GM10266 (cell line): ENCODE data around the gene CD109.
"Not testable (repeated sequence)": the region's sequence is repeated elsewhere in the genome, so short reads cannot be mapped to it uniquely, and the experiment has no call there.

ENCODE experiments used
- DNase-seq: peaks from one replicate; pipeline ENCODE4 v3.0.0; 2012; ENCODE audit errors: extremely low spot score
- TF ChIP-seq, protein P1 (sequence below): IDR thresholded peaks from 2 replicates; pipeline ENCODE4 v1.5.1; 2012; ENCODE audit warnings: mild to moderate bottlenecking, low read depth; ENCODE audit not compliant: control insufficient read depth, insufficient read depth; ENCODE audit errors: missing control alignments

The CD109 gene

DNA sequence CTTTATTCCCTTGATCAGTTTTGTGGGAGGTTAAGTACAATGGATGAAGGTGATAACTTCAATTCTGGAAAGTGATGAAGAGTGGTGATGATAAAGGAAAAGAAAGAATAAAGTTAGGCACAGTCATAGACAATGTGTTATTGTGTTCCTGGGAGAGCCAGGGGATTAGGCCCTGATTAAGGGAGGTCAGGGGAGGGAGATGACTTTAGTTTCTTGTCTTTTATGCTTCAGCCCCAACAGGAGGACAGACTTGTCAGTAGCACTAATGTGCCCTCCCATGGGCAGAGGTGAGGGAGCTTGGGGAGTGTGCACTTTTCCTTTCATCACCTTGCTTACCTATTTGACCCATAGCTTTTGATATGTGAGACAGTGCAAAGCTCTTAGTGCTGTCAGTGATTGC is 115.7 kb downstream of the CD109 start:
- DNase-seq, result no peak
- TF ChIP-seq, protein P1, sequence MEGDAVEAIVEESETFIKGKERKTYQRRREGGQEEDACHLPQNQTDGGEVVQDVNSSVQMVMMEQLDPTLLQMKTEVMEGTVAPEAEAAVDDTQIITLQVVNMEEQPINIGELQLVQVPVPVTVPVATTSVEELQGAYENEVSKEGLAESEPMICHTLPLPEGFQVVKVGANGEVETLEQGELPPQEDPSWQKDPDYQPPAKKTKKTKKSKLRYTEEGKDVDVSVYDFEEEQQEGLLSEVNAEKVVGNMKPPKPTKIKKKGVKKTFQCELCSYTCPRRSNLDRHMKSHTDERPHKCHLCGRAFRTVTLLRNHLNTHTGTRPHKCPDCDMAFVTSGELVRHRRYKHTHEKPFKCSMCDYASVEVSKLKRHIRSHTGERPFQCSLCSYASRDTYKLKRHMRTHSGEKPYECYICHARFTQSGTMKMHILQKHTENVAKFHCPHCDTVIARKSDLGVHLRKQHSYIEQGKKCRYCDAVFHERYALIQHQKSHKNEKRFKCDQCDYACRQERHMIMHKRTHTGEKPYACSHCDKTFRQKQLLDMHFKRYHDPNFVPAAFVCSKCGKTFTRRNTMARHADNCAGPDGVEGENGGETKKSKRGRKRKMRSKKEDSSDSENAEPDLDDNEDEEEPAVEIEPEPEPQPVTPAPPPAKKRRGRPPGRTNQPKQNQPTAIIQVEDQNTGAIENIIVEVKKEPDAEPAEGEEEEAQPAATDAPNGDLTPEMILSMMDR, result no peak

DNA sequence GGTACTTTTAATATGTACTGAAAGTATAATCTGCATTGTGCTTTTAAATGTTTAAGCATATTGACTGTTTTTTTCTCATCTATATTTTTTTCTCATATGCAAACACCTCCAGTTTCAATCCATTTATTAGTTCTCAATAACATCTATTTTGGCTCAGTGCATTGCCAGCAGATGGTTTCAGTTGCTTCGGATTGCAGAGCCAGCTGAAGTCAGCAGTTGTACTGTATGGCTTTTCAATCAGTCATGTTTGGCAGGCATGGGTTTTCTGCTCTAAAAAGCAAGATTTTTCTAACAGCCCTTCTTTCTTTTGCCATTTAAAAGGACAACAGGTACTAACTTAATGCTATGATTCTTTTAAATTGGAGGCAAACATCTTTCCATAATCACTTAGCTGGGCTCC is 121.2 kb downstream of the CD109 start:
- TF ChIP-seq, protein P1, result no peak
- DNase-seq, result no peak

DNA sequence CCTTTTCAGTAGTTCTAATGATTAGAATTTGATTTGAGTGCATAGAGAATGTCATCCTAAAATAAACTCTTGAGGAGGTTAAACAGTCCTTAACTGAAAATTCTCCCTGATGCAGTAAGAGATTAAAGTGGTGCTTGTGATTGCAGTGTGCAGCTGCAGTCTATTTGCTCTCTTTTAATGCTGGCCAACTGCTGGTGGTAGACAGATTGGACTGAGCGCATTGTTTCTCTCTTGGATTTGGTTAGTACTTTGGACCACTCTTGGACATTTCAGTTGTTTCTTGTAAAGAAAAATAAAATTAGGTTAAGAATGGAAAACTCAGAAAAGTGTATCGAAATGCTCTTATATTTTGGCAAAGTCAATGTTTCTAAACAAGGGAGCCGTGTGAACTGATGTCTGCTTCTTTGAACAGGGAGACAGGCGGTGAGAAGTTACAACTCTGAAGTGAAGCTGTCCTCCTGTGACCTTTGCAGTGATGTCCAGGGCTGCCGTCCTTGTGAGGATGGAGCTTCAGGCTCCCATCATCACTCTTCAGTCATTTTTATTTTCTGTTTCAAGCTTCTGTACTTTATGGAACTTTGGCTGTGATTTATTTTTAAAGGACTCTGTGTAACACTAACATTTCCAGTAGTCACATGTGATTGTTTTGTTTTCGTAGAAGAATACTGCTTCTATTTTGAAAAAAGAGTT is 127.2 kb downstream of the CD109 start:
- DNase-seq, result no peak
- TF ChIP-seq, protein P1, result no peak

DNA sequence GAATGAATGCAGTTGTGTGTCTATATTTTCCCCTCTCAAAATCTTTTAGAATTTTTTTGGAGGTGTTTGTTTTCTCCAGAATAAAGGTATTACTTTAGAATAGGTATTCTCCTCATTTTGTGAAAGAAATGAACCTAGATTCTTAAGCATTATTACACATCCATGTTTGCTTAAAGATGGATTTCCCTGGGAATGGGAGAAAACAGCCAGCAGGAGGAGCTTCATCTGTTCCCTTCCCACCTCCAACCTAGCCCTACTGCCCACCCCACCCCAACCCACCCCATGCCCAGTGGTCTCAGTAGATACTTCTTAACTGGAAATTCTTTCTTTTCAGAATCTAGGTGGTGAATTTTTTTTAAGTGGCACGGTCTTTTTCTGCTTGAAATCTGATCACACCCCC is 127.8 kb downstream of the CD109 start:
- TF ChIP-seq, protein P1, result no peak
- no peak for DNase-seq

DNA sequence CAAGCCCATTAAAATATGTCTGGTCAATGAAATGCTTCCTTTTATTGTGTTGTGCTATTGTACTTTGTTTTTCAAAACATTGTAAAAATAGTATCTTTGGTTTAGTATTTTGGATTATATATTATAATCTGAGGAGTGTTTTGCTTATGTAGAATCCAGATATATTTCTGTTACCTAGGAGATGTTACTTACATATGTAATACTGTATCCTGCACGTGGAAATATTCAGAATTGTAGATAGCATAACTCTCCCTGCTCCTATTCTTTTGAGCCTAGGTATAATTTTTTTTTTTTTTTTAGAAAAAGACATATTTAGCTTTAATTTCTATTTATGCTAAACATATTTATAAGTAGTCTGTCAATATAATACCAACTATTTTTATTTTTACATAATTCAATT is 130.6 kb downstream of the CD109 start:
- DNase-seq, result no peak
- TF ChIP-seq, protein P1, result no peak

DNA sequence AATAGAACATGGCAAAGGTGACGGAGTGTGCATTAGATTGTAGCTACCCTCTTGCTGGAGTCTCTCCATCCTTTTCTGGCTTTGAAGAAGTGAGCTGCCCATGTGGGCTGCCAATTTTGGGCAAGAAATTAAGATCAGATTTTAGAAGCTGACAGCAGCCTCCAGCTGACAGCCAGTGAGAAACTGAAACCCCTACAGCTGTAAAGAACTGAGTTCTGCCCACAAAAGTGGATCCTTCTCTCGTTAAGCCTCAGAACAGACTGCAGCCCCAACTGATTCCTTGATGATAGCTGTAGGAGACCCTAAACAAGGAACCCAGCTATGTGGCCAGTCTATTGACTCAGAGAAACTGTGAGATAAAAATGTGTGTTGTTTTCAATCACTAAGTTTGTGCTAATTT is 134.1 kb downstream of the CD109 start:
- TF ChIP-seq, protein P1, result no peak
- DNase-seq, result no peak

DNA sequence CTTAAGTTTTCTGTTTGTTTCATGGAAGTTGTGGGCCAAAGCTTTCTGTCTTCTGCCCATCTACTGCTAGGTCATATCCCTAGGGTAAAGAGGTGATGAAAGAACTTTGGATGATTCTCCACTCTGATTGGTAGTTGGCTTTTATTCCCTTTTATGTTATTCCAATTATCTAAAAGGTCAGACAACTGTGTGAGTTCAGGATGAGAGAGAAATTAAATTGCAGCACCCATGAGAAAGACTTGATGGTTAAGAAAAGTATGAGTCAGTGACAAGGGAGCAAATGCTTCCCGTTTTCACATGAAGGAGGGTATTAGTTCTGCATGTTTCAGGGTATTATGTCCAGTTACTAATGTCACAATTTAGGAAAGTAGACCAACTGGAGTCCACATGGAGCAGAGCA is 136.3 kb downstream of the CD109 start:
- TF ChIP-seq, protein P1, result no peak
- no peak for DNase-seq

DNA sequence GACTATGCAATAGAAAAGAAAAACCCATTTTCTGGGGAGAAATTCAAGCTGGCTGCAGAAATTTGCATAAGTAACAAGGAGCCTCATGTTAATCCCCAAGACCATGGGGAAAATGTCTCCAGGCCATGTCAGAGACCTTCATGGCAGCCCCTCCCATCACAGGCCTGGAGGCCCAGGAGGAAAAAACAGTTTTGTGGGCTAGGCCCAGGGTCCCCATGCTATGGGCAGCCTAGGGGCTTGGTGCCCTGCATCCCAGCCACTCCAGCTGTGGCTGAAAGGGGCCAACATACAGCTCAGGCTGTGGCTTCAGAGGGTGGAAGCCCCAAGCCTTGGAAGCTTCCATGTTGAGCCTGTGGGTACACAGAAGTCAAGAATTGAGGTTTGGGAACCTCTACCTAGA is 148.7 kb downstream of the CD109 start:
- not testable (repeated sequence) for DNase-seq

DNA sequence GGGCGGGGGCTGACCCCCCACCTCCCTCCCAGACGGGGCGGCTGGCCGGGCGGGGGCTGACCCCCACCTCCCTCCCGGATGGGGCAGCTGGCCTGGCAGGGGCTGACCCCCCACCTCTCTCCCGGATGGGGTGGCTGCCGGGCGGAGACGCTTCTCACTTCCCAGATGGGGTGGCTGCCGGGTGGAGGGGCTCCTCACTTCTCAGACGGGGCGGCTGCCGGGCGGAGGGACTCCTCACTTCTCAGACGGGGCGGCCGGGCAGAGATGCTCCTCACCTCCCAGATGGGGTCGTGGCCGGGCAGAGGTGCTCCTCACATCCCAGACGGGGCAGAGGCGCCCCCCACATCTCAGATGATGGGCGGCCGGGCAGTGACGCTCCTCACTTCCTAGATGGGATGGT is 155.0 kb downstream of the CD109 start:
- not testable (repeated sequence) for DNase-seq
